GM12875 (cell line): Measurements from ENCODE around the gene SEC22C.

Experiments
- H3K4me3 ChIP-seq: one replicate; pipeline ENCODE4 v1.5.1; 2011; ENCODE audit warnings: low read depth, low read length, control low read depth
- CTCF ChIP-seq: IDR thresholded peaks from 2 replicates; pipeline ENCODE4 v1.5.1; 2011; ENCODE audit warnings: low read depth, mild to moderate bottlenecking, control low read depth, inconsistent platforms, low read length, moderate library complexity, borderline replicate concordance; ENCODE audit not compliant: insufficient read depth

SEC22C gene

GRCh38 chr3:42501681-42502428, 79.9 kb downstream of the SEC22C start:
- TF ChIP-seq CTCF: peak; percentile 64
- H3K4me3 ChIP-seq: peak overlapping the region; percentile 21

GRCh38 chr3:42501321-42501680, 80.5 kb downstream of the SEC22C start:
- no peak overlapping the region for H3K4me3 ChIP-seq
- no peak for TF ChIP-seq CTCF

- H3K4me3 ChIP-seq: no peak overlapping the region
- TF ChIP-seq CTCF: no peak
Measured at GRCh38 chr3:42500909-42501308, 80.9 kb downstream of the SEC22C start.

GRCh38 chr3:42500091-42500490, 81.7 kb downstream of the SEC22C start:
- no peak for TF ChIP-seq CTCF
- H3K4me3 ChIP-seq: no peak overlapping the region

- H3K4me3 ChIP-seq: no peak overlapping the region
- no peak for TF ChIP-seq CTCF
Measured at GRCh38 chr3:42499478-42499871, 82.3 kb downstream of the SEC22C start.

- no peak overlapping the region for H3K4me3 ChIP-seq
- TF ChIP-seq CTCF: no peak
Measured at GRCh38 chr3:42498791-42499477, 82.8 kb downstream of the SEC22C start.

- no peak for TF ChIP-seq CTCF
Measured at GRCh38 chr3:42498034-42498433, 83.7 kb downstream of the SEC22C start.

More at GRCh38 chr3:42498034-42498433, 83.7 kb downstream of the SEC22C start:
- no peak overlapping the region for H3K4me3 ChIP-seq
